ENCODE data around the gene SDK2.

GRCh38 chr17:73423159-73423715, 221.0 kb downstream of the SDK2 start:
- TF ChIP-seq EP300 (IDR thresholded peaks at IDR 0.05) = no peak
- TF ChIP-seq, protein P1, sequence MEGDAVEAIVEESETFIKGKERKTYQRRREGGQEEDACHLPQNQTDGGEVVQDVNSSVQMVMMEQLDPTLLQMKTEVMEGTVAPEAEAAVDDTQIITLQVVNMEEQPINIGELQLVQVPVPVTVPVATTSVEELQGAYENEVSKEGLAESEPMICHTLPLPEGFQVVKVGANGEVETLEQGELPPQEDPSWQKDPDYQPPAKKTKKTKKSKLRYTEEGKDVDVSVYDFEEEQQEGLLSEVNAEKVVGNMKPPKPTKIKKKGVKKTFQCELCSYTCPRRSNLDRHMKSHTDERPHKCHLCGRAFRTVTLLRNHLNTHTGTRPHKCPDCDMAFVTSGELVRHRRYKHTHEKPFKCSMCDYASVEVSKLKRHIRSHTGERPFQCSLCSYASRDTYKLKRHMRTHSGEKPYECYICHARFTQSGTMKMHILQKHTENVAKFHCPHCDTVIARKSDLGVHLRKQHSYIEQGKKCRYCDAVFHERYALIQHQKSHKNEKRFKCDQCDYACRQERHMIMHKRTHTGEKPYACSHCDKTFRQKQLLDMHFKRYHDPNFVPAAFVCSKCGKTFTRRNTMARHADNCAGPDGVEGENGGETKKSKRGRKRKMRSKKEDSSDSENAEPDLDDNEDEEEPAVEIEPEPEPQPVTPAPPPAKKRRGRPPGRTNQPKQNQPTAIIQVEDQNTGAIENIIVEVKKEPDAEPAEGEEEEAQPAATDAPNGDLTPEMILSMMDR (IDR thresholded peaks at IDR 0.05) = no peak

All from ovary (tissue), 3 donors.